Posterior cingulate gyrus (tissue), 11 donors: ENCODE data around the gene TMEM266.

ENCODE experiments used
- DNase-seq, 10 donors: peaks; one replicate each; pipeline versions ENCODE4 v3.0.0 to v3.0.0-alpha.2; 2020 to 2021; ENCODE audit warnings: mixed read lengths in 3 of 10
- intact Hi-C: fragments of 100-400 bp; cut with DNase I; formaldehyde crosslinking; loops from one replicate; pipeline ENCODE4 v1.15.1; 2023

Gene TMEM266

GRCh38 chr15:76118767-76119166 is 59.0 kb downstream of the TMEM266 start:
- intact Hi-C loops = no loop called here
- DNase-seq = no peak

GRCh38 chr15:76123031-76123430 is 63.2 kb downstream of the TMEM266 start:
- DNase-seq = no peak
- intact Hi-C loops = no loop called here

GRCh38 chr15:76127169-76127568 is 67.4 kb downstream of the TMEM266 start:
- DNase-seq = no peak
- intact Hi-C loops = no loop called here

- intact Hi-C loops = no loop called here
Observed at GRCh38 chr15:76127880-76128279, 68.1 kb downstream of the TMEM266 start.

GRCh38 chr15:76134537-76134936 is 74.8 kb downstream of the TMEM266 start:
- no peak for DNase-seq
- intact Hi-C loops = no loop called here

More at GRCh38 chr15:76127880-76128279, 68.1 kb downstream of the TMEM266 start:
- no peak for DNase-seq

GRCh38 chr15:76135516-76135915 is 75.7 kb downstream of the TMEM266 start:
- DNase-seq = no peak
- intact Hi-C loops = no loop called here

- DNase-seq = no peak
- intact Hi-C loops = loop anchor here (2.0 kb wide), 1 partner anchor 82 kb away; no protein-coding TSS in a partner anchor
Observed at GRCh38 chr15:76138436-76138835, 78.7 kb downstream of the TMEM266 start.

GRCh38 chr15:76139368-76140073 is 79.7 kb downstream of the TMEM266 start:
- DNase-seq = peak in 8 of 10 donors; percentile 28 to 91 (median 70)

GRCh38 chr15:76140074-76140464 is 80.3 kb downstream of the TMEM266 start:
- no peak for DNase-seq
- intact Hi-C loops = no loop called here

More at GRCh38 chr15:76139368-76140073, 79.7 kb downstream of the TMEM266 start:
- intact Hi-C loops = loop anchor here (2.0 kb wide), 1 partner anchor 83 kb away; no protein-coding TSS in a partner anchor

GRCh38 chr15:76146812-76147211 is 87.0 kb downstream of the TMEM266 start:
- DNase-seq = no peak
- intact Hi-C loops = no loop called here

- intact Hi-C loops = no loop called here
- peak in 6 of 10 donors; percentile 40 to 86 (median 54) for DNase-seq
Observed at GRCh38 chr15:76147906-76148570, 88.3 kb downstream of the TMEM266 start.

- intact Hi-C loops = no loop called here
- no peak for DNase-seq
Observed at GRCh38 chr15:76149291-76149915, 89.6 kb downstream of the TMEM266 start.

- DNase-seq = peak in 6 of 10 donors; percentile 17 to 78 (median 26)
- intact Hi-C loops = no loop called here
Observed at GRCh38 chr15:76150513-76150912, 90.7 kb downstream of the TMEM266 start.

GRCh38 chr15:76150971-76151598 is 91.3 kb downstream of the TMEM266 start:
- intact Hi-C loops = no loop called here
- DNase-seq = peak; percentile 53 to 94 (median 79)

GRCh38 chr15:76151599-76151974 is 91.8 kb downstream of the TMEM266 start:
- DNase-seq = no peak
- intact Hi-C loops = no loop called here

- intact Hi-C loops = no loop called here
- DNase-seq = no peak
Observed at GRCh38 chr15:76152197-76152596, 92.4 kb downstream of the TMEM266 start.

GRCh38 chr15:76153241-76154197 is 93.7 kb downstream of the TMEM266 start:
- intact Hi-C loops = no loop called here
- no peak for DNase-seq

- intact Hi-C loops = no loop called here
- no peak for DNase-seq
Observed at GRCh38 chr15:76155731-76156130, 95.9 kb downstream of the TMEM266 start.

GRCh38 chr15:76158226-76158625 is 98.4 kb downstream of the TMEM266 start:
- intact Hi-C loops = no loop called here
- no peak for DNase-seq

- intact Hi-C loops = no loop called here
- DNase-seq = peak in 1 of 10 donors; percentile 35
Observed at GRCh38 chr15:76158815-76159214, 99.0 kb downstream of the TMEM266 start.
